Panc1 (cell line): ENCODE measurements around the gene ITPA. TPM values are rescaled to one million over a fixed set of nuclear protein-coding genes. Genes with fewer than 3 reads are reported as not detected.
"Not testable (repeated sequence)": the region's sequence is repeated elsewhere in the genome, so short reads cannot be mapped to it uniquely, and the experiment has no call there.

Experiments used
- ATAC-seq: fragments of 200-7000 bp; cut with Tn5 transposase; 2 replicates; pipeline ENCODE4 v1.9.1; 2020; ENCODE audit warnings: mild to moderate bottlenecking, moderate library complexity
- BruUV-seq: library from RNA; stranded (reverse); fragments of 400-500 nt; replicated peaks from 2 replicates; lab custom pipeline; 2021; lab: Mats Ljungman, UMichigan
- CTCF ChIA-PET: fragments of 300-600 bp; sonication (Branson Sonifier 250); formaldehyde crosslinking; loops from one replicate; lab custom pipeline; 2022; ENCODE audit warnings: antibody characterized with exemption; lab: Charles Lee
- POLR2A ChIA-PET: fragments of 300-600 bp; sonication (Branson Sonifier 250); formaldehyde crosslinking; loops from one replicate; lab custom pipeline; 2022; ENCODE audit warnings: antibody characterized with exemption; lab: Charles Lee
- DNase-seq: peaks from one replicate; pipeline ENCODE4 v3.0.0-alpha.2; 2010; ENCODE audit warnings: low read depth, low spot score
- H3K27ac ChIP-seq: 2 replicates; pipeline ENCODE4 v1.5.1; 2011; ENCODE audit warnings: mild to moderate bottlenecking, low read length, inconsistent platforms
- H3K27me3 ChIP-seq: fragments of 200-500 bp; sonication (Bioruptor generic); 2 replicates; pipeline ENCODE4 v1.6.0; 2014; ENCODE audit warnings: low read length, inconsistent platforms; ENCODE audit not compliant: control insufficient read depth, insufficient read depth
- H3K36me3 ChIP-seq: fragments of 200-500 bp; sonication (Bioruptor generic); 2 replicates; pipeline ENCODE4 v1.5.1; 2014; ENCODE audit warnings: inconsistent platforms, mild to moderate bottlenecking, low read length, moderate library complexity; ENCODE audit not compliant: control insufficient read depth, insufficient read depth
- H3K4me1 ChIP-seq: 2 replicates; pipeline ENCODE4 v1.5.1; 2011; ENCODE audit warnings: inconsistent platforms, mild to moderate bottlenecking, low read length, moderate library complexity; ENCODE audit not compliant: control insufficient read depth, insufficient read depth
- H3K4me3 ChIP-seq, 2 experiments: 2 replicates each; pipeline ENCODE4 v1.5.1; 2011 to 2012; ENCODE audit warnings: low read depth in 2 of 2, low read length in 2 of 2, mild to moderate bottlenecking in 2 of 2, inconsistent platforms in 1 of 2, moderate library complexity in 1 of 2
- H3K9me3 ChIP-seq: fragments of 200-500 bp; sonication (Bioruptor generic); 2 replicates; pipeline ENCODE4 v1.5.1; 2014; ENCODE audit warnings: low read depth, mild to moderate bottlenecking, inconsistent platforms, low read length, moderate library complexity; ENCODE audit not compliant: control insufficient read depth, insufficient read depth
- CTCF ChIP-seq: fragments of 450-650 bp; IDR thresholded peaks from 2 replicates; pipeline ENCODE4 v1.5.1; 2017; ENCODE audit warnings: mild to moderate bottlenecking
- POLR2AphosphoS5 ChIP-seq: IDR thresholded peaks from 2 replicates; pipeline ENCODE4 v1.6.1; 2012; ENCODE audit warnings: mild to moderate bottlenecking, low read depth, low read length, moderate library complexity
- SIN3A ChIP-seq: IDR thresholded peaks from 2 replicates; pipeline ENCODE4 v1.6.1; 2012; ENCODE audit warnings: low read depth, mild to moderate bottlenecking, low read length, moderate library complexity, borderline replicate concordance; ENCODE audit not compliant: insufficient read depth
- TCF7L2 ChIP-seq: IDR thresholded peaks from 2 replicates; pipeline ENCODE4 v1.6.1; 2011; ENCODE audit warnings: mild to moderate bottlenecking, low read depth, low read length, inconsistent platforms
- in situ Hi-C: cut with HindIII; loops from 2 replicates; pipeline ENCODE4 v1.10.0; 2016; ENCODE audit warnings: low sequenced_read_pairs, low pct_unique_long_range_greater_than_20kb
- intact Hi-C: fragments of 100-400 bp; cut with micrococcal nuclease; formaldehyde crosslinking; loops from one replicate; pipeline ENCODE4 v1.10.0; 2022; ENCODE audit not compliant: unreplicated experiment
- total RNA-seq: library from RNA; stranded (reverse); gene quantifications from one replicate; pipeline ENCODE4 v1.2.1, GENCODE V29; 2021; ENCODE audit not compliant: unreplicated experiment
- TF ChIP-seq, protein P1 (sequence below), 2 experiments: IDR thresholded peaks; 2 replicates each; pipeline ENCODE4 v1.6.1; 2011 to 2012; ENCODE audit warnings: low read depth in 2 of 2, control low read depth in 1 of 2, low read length in 1 of 2, mild to moderate bottlenecking in 1 of 2, moderate library complexity in 1 of 2; ENCODE audit not compliant: insufficient read depth in 1 of 2

Gene ITPA
- total RNA-seq, 1 experiment from 2014 or later, result 107 TPM

GRCh38 chr20:3183896-3184612 is 25.2 kb upstream of the ITPA start:
- Histone ChIP-seq H3K4me1 (0 out of 2 replicates have a peak, but pooled peaks cover 3% of the 10 kb centered on the region), H3K4me3 (no peak overlapping the region), H3K36me3 (no peaks in the 10 kb centered on the region), H3K27me3 (no peaks in the 10 kb centered on the region), H3K9me3 (no peaks in the 10 kb centered on the region), H3K27ac (no peak overlapping the region)
- intact Hi-C loops, result no loop called here
- no TSS peak for BruUV-seq
- DNase-seq (no peak), ATAC-seq (no peak)
- in situ Hi-C loops, result no loop called here
- CTCF ChIA-PET, result no interaction called here
- POLR2A ChIA-PET, result interaction anchor here (0.7 kb wide), 1 partner anchor 36 kb away, joined by 8 read pairs; no protein-coding TSS in a partner anchor
- no peak for TF ChIP-seq CTCF
- TF ChIP-seq, protein P1, sequence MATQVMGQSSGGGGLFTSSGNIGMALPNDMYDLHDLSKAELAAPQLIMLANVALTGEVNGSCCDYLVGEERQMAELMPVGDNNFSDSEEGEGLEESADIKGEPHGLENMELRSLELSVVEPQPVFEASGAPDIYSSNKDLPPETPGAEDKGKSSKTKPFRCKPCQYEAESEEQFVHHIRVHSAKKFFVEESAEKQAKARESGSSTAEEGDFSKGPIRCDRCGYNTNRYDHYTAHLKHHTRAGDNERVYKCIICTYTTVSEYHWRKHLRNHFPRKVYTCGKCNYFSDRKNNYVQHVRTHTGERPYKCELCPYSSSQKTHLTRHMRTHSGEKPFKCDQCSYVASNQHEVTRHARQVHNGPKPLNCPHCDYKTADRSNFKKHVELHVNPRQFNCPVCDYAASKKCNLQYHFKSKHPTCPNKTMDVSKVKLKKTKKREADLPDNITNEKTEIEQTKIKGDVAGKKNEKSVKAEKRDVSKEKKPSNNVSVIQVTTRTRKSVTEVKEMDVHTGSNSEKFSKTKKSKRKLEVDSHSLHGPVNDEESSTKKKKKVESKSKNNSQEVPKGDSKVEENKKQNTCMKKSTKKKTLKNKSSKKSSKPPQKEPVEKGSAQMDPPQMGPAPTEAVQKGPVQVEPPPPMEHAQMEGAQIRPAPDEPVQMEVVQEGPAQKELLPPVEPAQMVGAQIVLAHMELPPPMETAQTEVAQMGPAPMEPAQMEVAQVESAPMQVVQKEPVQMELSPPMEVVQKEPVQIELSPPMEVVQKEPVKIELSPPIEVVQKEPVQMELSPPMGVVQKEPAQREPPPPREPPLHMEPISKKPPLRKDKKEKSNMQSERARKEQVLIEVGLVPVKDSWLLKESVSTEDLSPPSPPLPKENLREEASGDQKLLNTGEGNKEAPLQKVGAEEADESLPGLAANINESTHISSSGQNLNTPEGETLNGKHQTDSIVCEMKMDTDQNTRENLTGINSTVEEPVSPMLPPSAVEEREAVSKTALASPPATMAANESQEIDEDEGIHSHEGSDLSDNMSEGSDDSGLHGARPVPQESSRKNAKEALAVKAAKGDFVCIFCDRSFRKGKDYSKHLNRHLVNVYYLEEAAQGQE (IDR thresholded peaks at IDR 0.05; ENCODE audit: insufficient read depth in 1 of 2, low read depth in 2 of 2, low read length in 1 of 2), result no peak
- no peak for TF ChIP-seq SIN3A
- TF ChIP-seq TCF7L2, result no peak
- TF ChIP-seq POLR2AphosphoS5, result no peak

DNA sequence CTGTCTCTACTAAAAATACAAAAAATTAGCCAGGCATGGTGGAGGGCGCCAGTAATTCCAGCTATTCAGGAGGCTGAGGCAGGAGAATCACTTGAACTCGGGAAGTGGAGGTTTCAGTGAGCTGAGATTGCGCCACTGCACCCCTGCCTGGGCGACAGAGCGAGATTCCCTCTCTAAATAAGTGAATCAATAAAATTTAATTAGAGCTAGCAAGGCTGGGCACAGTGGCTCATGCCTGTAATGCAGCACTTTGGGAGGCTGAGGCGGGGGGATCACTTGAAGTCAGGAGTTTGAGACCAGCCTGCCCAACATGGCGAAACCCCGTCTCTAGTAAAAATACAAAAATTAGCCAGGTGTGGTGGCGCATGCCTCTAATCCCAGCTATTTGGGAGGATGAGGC is 21.4 kb upstream of the ITPA start:
- H3K4me1 ChIP-seq, intact Hi-C loops, BruUV-seq, H3K27me3 ChIP-seq, H3K4me3 ChIP-seq, ATAC-seq, H3K9me3 ChIP-seq, H3K36me3 ChIP-seq, H3K27ac ChIP-seq, in situ Hi-C loops, DNase-seq, CTCF ChIA-PET: not testable (repeated sequence)
- POLR2A ChIA-PET, result interaction anchor here (0.6 kb wide), 1 partner anchor 15 kb away, joined by 5 read pairs; no protein-coding TSS in a partner anchor
